Neural progenitor cell (in vitro differentiated cells): ENCODE data around the gene SPHKAP.

Experiments
- CTCF ChIP-seq: fragments of 200-600 bp; sonication (generic); IDR thresholded peaks from 2 replicates; pipeline ENCODE4 v1.5.1; 2017; ENCODE audit warnings: antibody characterized with exemption, mild to moderate bottlenecking
- EZH2 ChIP-seq: fragments of 200-600 bp; sonication (generic); IDR thresholded peaks from 2 replicates; pipeline ENCODE4 v1.6.1; 2017; ENCODE audit warnings: antibody characterized with exemption, mild to moderate bottlenecking, moderate library complexity
- EZH2phosphoT487 ChIP-seq: fragments of 200-600 bp; sonication (generic); IDR thresholded peaks from 2 replicates; pipeline ENCODE4 v1.6.1; 2017; ENCODE audit warnings: antibody characterized with exemption

GRCh38 chr2:228164718-228165117, 16.8 kb downstream of the SPHKAP start:
- TF ChIP-seq CTCF (no peak), EZH2 (no peak), EZH2phosphoT487 (no peak)
